ENCODE results near the gene MDFI. TPM values are rescaled to one million over a fixed set of nuclear protein-coding genes. Genes with fewer than 3 reads are reported as not detected.

The MDFI gene
- total RNA-seq, 2 experiments from 2014 or later: not detected

DNA sequence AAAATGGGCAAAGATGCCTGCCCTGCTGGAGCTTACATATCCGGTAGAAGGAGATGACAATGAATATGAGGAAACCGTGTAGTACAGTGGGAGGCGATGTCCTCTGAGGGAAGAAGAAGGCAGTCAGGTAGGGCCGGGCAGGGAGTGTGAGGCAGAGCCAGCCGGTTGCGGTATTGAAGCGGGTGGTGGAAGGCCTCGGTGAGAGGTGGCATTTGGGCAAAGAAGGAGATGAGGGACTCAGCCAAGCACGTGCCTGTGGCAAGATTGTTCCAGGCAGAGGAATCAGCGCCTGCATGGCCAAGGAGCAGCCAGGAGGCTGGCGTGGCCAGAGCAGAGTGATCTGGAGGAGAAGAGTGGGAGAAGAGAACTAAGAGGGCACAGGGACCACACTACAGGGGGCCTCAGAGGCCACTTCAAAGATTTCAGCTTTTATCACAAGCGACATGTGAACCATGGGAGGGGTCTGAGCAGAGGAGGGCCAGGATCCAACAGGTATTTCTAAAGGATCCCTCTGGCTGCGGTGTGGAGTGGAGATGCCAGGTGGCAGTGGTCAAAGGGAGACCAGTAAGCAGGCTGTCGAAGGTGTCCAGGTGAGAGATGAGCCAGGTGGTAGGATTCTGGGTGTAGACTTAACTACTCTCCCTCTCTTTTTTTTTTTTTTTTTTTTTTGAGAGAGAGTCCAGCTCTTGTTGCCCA is 13.8 kb downstream of the MDFI start:
- CTCF ChIA-PET: interaction anchor here (0.6 kb wide), 1 partner anchor 9 kb away, joined by 4 read pairs; no protein-coding TSS in a partner anchor
- no peaks in the 10 kb centered on the region for H3K27me3 ChIP-seq (ENCODE audit: control insufficient read depth in 1 of 2, insufficient read depth in 2 of 2, low read length in 2 of 2)
- Mint-ChIP-seq H3K36me3 (ENCODE audit: low read depth) (no peaks in the 10 kb centered on the region), H3K27me3 (peaks cover 16% of the 10 kb centered on the region), H3K9me3 (no peaks in the 10 kb centered on the region), H3K4me1 (ENCODE audit: low read depth) (no peaks in the 10 kb centered on the region), H3K27ac (no peak overlapping the region), H3K4me3 (no peak overlapping the region)
- ATAC-seq (ENCODE audit: poor library complexity) (no peak), DNase-seq (no peak)
- H3K4me3 ChIP-seq (ENCODE audit: low read length): no peak overlapping the region
- intact Hi-C loops (cut with DNase I, micrococcal nuclease): no loop called here
- H3K4me1 ChIP-seq (ENCODE audit: insufficient read depth, low read length): no peaks in the 10 kb centered on the region
- H3K36me3 ChIP-seq (ENCODE audit: insufficient read depth, low read length): no peaks in the 10 kb centered on the region
- peaks cover 0 to 3% of the 10 kb centered on the region in 2 experiments for H3K9me3 ChIP-seq (ENCODE audit: control insufficient read depth in 1 of 2, insufficient read depth in 1 of 2, low read length in 2 of 2)
- H3K27ac ChIP-seq (ENCODE audit: low read depth in 1 of 2, low read length in 2 of 2): no peak overlapping the region
- TF ChIP-seq, protein P1, sequence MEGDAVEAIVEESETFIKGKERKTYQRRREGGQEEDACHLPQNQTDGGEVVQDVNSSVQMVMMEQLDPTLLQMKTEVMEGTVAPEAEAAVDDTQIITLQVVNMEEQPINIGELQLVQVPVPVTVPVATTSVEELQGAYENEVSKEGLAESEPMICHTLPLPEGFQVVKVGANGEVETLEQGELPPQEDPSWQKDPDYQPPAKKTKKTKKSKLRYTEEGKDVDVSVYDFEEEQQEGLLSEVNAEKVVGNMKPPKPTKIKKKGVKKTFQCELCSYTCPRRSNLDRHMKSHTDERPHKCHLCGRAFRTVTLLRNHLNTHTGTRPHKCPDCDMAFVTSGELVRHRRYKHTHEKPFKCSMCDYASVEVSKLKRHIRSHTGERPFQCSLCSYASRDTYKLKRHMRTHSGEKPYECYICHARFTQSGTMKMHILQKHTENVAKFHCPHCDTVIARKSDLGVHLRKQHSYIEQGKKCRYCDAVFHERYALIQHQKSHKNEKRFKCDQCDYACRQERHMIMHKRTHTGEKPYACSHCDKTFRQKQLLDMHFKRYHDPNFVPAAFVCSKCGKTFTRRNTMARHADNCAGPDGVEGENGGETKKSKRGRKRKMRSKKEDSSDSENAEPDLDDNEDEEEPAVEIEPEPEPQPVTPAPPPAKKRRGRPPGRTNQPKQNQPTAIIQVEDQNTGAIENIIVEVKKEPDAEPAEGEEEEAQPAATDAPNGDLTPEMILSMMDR (IDR thresholded peaks at IDR 0.05): no peak
- POLR2A ChIA-PET: interaction anchor here (0.6 kb wide), 1 partner anchor 43 kb away, joined by 4 read pairs; no protein-coding TSS in a partner anchor

DNA sequence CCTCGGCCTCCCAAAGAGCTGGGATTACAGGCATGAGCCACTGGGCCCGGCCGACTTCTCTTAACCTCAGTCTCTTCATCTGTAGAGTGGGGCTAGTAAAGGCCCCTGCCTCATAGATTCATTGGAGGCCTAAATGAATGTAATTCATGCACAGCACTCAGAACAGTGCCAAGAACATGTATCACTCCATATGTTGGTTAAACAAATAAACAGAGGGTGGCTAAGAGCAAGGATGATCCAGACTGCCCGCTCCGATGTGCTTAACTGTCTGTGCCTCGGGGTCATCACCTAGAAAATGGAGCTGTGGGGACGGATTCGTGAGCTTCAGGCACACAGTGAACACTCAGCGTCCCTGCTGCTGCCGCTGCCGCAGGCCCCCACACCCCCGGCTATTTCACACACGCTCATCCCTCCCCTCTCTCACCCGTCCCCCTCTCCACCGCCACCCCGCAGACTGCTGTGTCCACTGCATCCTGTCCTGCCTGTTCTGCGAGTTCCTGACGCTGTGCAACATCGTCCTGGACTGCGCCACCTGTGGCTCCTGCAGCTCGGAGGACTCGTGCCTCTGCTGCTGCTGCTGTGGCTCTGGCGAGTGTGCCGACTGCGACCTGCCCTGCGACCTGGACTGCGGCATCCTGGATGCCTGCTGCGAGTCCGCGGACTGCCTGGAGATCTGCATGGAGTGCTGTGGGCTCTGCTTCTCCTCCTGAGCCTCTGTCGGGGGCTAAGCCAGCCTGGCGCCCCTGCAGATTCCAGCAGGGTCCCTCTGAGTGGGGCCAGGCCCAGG is 14.8 kb downstream of the MDFI start:
- H3K27ac ChIP-seq (ENCODE audit: low read depth in 1 of 2, low read length in 2 of 2): no peak overlapping the region
- Mint-ChIP-seq H3K4me1 (ENCODE audit: low read depth) (no peaks in the 10 kb centered on the region), H3K27ac (no peak overlapping the region), H3K4me3 (no peak overlapping the region), H3K27me3 (peaks cover 22% of the 10 kb centered on the region), H3K36me3 (ENCODE audit: low read depth) (no peaks in the 10 kb centered on the region), H3K9me3 (no peaks in the 10 kb centered on the region)
- no peaks in the 10 kb centered on the region for H3K36me3 ChIP-seq (ENCODE audit: insufficient read depth, low read length)
- peaks cover 0 to 3% of the 10 kb centered on the region in 2 experiments for H3K9me3 ChIP-seq (ENCODE audit: control insufficient read depth in 1 of 2, insufficient read depth in 1 of 2, low read length in 2 of 2)
- ChIA-PET POLR2A (no interaction called here), CTCF (interaction anchor here (0.6 kb wide), 1 partner anchor 8 kb away, joined by 4 read pairs; no protein-coding TSS in a partner anchor)
- H3K4me3 ChIP-seq (ENCODE audit: low read length): no peak overlapping the region
- no peaks in the 10 kb centered on the region for H3K4me1 ChIP-seq (ENCODE audit: insufficient read depth, low read length)
- DNase-seq (no peak), ATAC-seq (ENCODE audit: poor library complexity) (no peak)
- intact Hi-C loops (cut with DNase I, micrococcal nuclease): no loop called here
- TF ChIP-seq, protein P1 (IDR thresholded peaks at IDR 0.05): no peak
- peaks cover 0 to under 1% of the 10 kb centered on the region in 2 experiments for H3K27me3 ChIP-seq (ENCODE audit: control insufficient read depth in 1 of 2, insufficient read depth in 2 of 2, low read length in 2 of 2)

DNA sequence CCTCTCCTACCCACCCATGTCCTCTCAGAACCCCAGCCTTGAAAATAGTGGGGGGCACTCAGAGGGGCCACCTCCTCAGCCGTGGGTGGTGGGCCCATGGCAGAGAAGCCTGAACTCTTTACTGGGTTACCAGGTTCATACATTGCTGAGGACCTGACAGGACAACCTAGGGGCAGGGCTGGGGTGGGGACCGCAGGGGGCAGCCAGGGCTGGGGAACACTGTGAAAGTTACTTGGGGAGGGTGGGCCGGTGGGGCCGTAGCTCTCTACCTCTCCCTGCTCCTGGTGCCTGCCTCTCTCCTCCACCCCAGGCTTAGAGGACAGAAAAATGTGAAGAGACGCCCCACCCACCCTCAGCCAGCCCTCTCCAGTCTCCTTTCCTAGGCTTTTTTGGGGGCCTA is 15.4 kb downstream of the MDFI start:
- Histone ChIP-seq H3K27me3 (ENCODE audit: control insufficient read depth in 1 of 2, insufficient read depth in 2 of 2, low read length in 2 of 2) (peaks cover 0 to 6% of the 10 kb centered on the region in 2 experiments), H3K4me1 (ENCODE audit: insufficient read depth, low read length) (no peaks in the 10 kb centered on the region), H3K27ac (ENCODE audit: low read depth in 1 of 2, low read length in 2 of 2) (no peak overlapping the region), H3K36me3 (ENCODE audit: insufficient read depth, low read length) (no peaks in the 10 kb centered on the region), H3K9me3 (ENCODE audit: control insufficient read depth in 1 of 2, insufficient read depth in 1 of 2, low read length in 2 of 2) (peaks cover 0 to 3% of the 10 kb centered on the region in 2 experiments), H3K4me3 (ENCODE audit: low read length) (no peak overlapping the region)
- intact Hi-C loops (cut with DNase I, micrococcal nuclease): no loop called here
- no peaks in the 10 kb centered on the region for H3K9me3 Mint-ChIP-seq
- no peak overlapping the region for H3K4me3 Mint-ChIP-seq
- ChIA-PET POLR2A (no interaction called here), CTCF (no interaction called here)
- H3K36me3 Mint-ChIP-seq (ENCODE audit: low read depth): no peaks in the 10 kb centered on the region
- no peak overlapping the region for H3K27ac Mint-ChIP-seq
- peaks cover 25% of the 10 kb centered on the region for H3K27me3 Mint-ChIP-seq
- TF ChIP-seq, protein P1 (IDR thresholded peaks at IDR 0.05): no peak
- DNase-seq (no peak), ATAC-seq (ENCODE audit: poor library complexity) (no peak)
- no peaks in the 10 kb centered on the region for H3K4me1 Mint-ChIP-seq (ENCODE audit: low read depth)

All from CD4-positive, alpha-beta T cell (primary cell).